ENCODE measurements around the gene FAM234B.
"Not testable (repeated sequence)": the region's sequence is repeated elsewhere in the genome, so short reads cannot be mapped to it uniquely, and the experiment has no call there.

FAM234B gene

DNA sequence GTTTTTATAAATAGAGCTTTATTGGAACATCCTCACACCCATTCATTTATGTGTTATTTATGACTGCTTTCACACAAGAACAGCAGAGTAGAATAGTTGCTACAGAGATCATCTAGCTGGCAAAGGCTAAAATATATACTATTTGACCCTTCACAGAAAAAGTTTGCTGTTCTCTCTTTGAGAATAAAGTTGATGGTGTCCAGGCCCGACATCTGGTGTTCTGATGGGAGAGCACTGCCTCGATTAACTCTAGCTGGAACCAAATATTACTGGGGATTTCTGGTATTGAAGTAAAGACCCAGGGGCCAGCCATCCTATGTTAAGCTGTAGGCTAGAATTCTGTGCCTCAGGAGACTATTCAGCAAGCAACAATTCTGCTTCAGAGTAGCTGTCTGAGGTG, 21.8 kb downstream of the FAM234B start:
- no peak for DNase-seq

DNA sequence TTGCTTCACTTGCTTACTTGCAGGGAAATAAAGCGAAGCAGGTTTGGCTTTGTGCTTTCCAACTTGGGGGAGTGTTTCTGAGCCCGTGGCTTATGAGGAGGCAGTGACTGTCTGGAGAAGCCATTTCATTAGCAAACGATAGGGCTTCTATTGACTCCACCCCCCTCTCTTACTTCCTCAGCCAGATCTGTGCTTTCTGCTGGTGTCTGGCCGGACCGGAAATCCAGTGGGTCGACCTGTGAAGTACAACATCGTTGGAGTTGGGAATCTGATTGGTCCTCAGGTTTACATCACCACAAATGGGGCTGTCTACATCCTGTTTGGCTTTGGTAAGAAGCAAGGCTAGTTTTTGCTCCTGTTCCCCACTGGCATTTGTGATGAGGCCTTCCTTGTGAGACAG, 22.3 kb downstream of the FAM234B start:
- no peak for DNase-seq

DNA sequence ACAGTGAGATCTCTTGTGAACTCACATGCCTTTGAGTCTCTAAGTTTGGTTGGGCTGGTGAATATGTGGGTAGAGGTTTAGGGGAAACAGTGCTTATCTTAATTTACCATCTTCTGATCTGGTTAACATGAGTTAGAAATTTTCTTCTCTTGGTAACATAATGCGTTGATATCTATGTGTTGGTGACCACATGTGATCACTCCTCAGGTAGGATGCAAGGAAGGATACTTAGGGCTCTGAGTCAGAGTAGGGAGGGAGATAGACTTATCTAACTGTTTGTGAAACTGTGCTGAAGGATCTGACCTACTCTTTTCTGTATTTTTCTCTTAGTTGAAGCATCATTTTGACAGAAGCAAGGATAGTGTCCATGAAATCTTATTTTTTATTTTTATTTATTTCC, 23.1 kb downstream of the FAM234B start:
- DNase-seq = no peak

DNA sequence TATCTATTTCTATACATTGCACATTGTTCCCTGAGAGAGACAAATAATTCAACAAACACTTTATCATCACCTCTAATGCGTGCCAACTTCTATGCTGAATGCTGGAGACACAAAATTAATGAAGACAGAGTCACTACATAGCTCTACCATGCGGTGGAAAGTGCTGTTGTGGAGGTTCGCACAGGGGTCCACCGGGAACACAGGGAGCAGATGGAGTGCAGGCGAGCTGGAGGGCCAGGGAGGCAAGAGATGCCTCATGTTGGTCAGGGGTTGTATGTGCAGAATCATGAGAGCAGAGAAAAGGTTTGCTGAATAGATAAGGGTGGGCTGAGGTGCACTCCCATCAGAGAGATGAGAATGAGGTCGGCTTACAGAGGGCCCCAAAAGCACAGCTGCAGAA, 25.2 kb downstream of the FAM234B start:
- DNase-seq = no peak

DNA sequence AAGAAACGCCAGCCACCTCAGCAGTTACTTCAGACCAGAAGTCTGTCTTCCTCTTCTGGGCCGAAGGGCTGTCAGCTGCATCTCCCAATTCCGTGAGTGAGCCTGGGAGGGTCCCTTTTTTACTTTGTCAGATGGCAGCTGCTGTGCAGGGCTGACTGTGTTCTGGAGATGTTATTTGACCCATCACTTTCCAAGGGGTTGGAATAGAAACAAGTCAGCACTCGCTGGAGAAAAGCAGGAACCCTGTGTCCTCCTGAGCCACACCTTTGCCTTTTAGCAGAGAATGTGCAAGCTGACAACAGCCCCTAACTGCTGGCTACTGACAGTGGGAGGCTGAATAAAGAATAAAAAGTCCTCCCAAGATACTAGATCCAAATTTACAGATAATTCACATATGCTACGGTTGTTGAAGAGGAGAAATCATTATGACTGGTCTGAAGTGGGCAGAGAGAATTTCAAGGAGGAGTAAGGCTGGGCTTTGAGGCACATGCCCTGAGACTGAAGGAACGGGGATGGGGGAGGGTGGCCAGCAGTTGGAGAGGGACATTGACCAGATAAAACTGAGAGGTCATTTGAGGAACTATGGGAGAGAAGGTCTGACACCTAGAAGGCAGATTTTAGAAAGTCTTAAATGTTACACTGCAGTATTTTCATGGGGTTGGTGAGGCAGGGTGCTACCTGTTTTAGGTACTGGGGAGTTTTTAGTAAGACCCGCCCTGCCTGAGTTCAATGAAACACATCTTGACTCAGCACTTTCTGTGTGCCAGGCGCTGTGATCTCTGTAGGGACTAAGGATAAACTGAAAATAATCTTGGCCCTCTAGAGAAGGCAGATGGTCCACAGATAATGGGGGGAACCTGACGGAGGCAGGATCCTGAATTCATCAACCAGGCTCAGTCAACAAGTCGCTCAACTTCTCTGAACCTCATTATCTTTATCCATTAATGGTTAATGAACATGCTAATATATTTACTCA, 27.4 kb downstream of the FAM234B start:
- no peak for DNase-seq

DNA sequence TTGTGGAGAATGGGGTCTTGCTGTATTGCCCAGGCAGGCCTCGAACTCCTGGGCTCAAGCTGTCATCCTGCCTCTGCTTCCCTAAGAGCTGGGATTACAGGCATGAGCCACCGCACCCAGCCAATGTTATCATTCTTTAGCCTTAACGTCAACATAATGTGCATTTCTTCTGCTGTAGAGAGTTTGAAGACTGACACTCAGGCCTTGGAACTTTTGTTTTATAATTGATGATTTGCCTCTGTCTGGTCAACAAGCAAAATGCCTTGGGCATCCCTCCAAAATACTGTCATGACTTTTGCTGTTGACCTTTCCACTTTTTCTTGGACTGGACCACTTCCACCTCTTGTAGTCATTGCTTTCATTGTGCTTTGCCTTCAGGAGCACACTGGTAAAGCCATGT, 29.0 kb downstream of the FAM234B start:
- no peak for DNase-seq

DNA sequence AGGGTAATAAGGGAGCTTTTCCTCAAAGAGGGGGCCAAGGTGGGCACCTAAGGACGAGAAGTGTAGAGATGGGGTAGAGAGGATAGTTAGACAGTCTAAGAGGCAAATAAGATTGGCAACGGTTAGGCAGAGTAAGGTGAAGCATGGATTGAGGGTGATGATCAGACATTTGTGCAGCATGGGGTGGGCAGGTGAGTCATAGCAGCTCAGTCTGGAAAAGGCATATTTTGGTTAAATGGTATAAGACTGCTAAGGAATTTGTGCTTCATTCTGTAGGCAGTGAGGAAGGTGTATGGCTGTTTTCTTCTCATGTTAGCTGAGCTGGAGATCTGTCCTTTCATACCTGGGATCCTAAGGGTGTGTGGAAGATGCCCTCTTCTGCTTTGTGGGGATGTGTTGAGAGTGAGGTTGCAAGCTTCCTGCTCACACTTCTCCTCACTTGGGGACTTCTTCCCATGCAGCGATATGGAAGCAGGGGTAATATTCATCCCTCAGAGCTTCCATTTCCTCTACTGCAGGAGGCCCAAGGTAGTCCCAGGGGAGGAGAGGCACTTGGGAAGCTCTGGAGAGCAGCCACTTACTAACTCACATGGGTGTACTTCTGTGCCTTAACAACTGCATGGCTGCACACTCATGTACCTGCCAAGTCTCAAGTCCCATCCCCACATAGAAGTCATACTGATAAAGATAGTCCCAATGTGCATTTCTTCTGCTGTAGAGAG, 30.4 kb downstream of the FAM234B start:
- DNase-seq = no peak

DNA sequence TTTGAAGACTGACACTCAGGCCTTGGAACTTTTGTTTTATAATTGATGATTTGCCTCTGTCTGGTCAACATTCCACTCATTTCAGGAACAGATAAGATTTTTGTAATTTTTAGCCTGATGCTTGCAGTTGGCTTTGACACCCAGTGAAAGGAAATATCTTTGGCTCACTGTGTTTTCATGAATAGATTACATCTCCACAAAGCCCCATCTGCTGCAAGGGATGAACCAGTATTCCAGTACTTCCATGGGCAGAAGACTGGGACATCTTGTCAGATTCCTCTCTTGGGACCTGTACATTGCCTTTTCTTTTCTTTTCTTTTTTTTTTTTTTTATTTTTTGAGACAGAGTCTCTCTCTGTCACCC, 30.9 kb downstream of the FAM234B start:
- no peak for DNase-seq

DNA sequence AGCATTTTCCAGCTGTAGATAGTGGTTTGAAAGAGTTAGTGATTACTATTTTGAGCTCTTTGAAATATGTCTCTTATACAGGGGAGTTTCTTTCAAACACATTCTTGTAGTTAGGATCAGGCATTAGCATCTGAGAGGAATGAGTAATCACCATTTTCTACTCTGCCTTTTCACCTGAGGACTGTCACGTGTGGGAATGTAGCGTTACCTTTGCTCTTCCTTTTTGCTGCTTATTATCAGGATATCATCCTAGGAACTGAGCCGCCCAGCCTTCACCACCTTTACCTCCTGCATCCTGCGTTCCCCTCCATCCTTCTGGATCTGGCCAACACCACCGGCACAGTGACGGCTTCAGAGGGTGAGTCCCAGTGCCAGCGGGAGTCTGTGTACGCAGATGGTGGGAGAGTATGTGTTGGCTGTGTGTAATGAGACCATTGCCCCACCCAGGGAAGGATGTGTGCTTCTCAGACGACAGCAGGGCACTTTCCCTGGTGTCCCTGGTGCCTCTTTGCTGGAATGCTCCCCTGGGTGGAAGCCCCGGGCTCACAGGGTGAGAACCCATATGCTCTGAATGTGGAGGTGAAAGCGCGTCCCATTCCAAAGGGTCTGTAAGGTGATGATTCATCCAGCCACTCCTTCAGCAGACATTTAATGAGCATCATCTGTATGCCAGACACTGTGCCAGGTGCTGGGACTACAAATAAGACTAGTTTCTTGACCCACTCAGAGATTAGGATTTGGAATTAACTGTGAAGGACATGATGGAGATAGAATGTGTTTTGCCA, 31.8 kb downstream of the FAM234B start:
- DNase-seq = no peak

DNA sequence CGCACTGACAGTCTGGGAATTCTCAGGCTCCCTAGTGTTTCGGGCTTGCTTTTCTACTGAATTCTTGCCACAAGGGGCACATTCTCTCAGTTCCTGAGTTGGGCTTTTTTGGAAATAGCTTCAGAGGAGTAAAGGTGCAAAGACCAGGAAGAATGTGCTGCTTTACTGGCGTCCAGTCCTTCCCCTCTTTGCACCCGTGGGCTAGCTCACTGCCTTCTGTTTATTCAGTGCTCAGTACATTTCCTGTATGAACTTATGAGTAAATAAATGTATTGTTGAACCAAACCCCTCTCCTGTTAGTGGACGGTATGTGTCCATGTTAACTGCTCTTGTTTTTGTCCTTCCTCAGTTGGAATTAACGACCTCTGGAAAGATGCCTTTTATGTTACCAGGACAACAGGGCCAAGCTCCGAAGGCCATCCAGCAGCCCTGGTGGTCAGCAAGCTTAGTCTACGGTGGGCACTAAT, 35.3 kb downstream of the FAM234B start:
- no peak for DNase-seq

DNA sequence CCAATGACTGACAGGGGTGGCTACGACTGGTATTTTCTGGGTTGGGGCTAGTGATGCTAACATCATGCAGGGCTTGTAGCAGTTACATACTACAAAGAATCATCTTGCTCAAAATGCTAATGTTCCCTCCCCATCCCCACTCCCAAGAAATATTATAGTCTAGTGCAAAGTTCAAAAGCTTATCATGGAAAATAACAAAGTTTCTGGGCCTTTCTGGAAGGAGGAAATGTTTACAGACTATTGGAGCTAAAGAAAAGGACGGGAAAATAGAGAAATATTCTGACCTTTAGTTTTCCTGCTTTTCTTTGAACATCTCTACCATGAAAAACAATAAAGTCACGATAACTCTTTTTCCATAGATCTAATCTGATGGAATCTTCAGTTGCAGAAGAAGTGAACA, 36.1 kb downstream of the FAM234B start:
- DNase-seq = no peak

DNA sequence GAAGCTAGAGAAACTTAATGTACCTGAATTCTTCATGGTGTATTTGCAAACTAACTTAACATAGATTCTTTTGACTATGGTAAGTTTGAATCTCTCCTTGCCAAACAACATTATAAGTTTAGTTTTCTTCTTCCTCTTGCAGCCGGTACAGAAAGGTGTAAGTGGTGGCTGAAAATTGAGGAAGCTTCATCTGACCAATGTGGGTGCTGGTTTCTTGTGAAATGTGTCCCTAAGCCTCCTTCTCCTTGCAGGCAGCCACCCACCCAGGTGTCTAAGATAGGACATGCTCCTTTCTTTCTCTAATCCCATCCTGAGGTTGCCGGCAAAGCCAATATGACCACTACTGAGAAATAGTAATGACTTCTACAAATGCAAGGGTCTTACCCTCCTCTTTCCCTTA, 38.7 kb downstream of the FAM234B start:
- DNase-seq = no peak

DNA sequence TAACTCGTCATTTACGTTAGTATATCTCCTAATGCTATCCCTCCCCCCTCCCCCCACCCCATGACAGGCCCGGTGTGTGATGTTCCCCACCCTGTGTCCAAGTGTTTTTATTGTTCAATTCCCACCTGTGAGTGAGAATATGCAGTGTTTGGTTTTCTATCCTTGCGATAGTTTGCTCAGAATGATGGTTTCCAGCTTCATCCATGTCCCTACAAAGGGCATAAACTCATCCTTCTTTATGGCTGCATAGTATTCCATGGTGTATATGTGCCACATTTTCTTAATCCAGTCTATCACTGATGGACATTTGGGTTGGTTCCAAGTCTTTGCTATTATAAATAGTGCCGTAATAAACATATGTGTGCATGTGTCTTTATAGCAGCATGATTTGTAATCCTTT, 39.5 kb downstream of the FAM234B start:
- DNase-seq = not testable (repeated sequence)

DNA sequence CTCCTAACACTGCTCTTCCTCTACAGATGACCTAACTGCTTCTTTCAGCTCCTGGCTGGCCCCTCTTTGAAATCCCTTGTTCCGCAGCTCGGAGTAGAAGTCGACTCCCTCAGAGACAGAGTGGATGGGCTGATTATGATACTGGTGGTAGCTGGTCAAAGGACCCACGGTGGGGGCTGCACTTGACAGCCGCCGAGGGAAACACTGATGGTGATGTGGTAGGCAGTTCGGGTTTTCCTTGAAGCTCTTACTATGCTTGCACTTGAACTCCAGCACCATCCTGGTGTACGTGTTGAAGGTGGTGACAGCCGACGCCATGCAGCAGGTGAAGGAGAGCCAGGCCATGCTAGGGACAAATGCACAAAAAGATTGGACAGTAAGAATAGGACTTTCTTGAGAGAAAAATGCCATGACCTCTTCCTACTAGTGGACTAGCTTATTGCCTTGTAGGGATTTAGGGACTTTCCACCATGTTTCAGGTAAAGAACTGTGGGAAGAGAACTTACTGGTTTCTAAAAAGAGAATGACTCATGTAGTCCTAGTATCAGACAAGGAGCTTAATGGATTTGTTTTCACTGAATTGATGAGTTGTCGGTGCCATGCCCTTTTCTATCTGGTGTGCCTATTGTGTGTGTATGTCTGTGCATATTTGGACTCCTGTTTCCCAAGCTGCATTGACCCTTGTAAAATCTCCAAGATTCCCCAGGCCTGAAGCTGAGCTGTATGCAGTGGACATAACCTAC, 40.9 kb downstream of the FAM234B start:
- no peak for DNase-seq

DNA sequence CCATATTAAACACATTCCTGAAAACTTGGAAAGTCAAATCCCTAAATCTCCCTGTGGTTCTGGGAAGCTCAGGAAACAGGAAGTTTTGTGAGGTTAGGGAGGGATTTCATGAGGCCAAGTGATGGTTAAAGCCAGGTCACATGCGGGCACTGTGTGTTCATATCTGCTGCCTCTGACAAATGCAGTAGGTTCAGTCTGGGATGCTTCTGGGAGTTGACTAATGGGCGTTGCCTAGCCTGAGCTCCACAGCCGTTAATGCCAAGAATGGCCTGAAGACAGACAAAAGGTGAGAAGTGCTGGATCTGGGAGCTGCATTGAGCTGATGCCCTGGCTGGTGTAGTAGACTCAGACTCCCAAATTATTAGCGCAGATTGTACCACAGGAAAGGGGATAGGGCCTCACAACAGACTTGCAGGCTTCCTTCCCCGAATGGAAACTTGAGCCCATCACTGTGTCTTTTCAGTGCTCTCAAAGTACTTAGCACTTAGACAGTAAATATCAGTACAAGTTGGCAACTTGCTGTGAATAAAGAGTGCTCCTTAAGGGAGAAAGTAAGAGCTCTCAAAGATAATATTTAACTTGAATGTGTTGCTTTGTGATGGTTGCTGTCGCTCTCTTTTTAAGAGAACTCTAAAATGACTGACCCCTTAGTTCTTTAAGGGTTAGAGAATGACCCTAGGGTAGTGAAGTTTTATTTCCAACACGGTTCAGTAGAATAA, 41.9 kb downstream of the FAM234B start:
- no peak for DNase-seq

DNA sequence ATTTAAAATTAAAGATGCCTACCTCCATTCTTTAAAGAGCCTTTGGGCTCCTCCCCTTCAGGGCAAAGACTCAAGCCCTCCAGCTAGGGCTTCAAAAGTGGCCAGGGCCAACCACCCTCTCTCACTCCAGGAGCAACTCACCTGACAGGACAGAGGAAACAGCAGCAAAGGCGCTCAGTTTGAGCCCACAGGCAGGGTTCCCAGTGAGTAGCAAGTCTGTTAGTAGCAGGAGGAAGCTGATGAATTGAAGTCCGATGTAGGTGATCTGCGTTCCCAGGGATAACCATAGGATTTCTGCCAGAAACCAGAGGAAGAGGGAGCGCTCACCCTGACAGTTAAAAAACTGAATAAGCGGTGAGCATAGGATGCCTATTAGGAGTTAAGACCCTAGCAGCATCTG, 43.6 kb downstream of the FAM234B start:
- no peak for DNase-seq

DNA sequence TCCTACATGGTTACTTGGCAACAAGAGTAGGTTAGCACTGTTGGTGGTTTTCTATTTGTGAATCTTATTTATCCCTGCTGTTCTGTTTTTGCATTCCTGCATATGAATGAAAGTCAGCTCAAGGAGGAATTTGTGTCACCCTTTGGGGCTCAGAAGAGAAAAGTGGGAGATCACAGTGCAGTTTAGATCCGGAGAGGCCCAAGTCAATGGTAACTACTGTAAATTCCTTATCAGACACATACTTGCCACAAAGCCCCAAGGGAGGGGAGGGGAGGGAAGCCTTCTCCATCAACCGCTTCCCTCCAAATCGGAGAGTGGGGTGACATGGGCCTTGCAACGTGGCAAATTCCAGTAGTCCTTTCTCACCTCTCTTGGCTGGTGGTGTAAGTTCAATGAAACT, 44.3 kb downstream of the FAM234B start:
- no peak for DNase-seq

DNA sequence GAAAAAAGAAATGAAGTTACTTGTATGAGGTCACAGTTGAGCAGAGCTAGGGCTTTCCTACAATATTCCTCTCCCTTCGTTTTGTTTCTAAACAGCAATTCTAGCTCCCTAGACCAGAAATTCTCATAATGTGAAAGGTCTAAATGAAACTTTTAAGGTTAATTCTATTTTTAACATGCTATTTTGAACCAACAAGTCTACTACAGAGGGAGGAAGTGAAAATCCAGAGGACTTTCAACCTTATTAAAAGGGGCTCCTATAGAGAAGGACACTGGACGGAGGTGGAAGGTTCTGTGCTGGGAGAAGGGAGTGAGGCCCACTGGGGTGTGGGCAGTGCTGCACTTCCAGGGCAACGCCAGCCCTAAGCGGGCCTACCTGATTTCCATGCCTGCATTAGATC, 45.9 kb downstream of the FAM234B start:
- no peak for DNase-seq

DNA sequence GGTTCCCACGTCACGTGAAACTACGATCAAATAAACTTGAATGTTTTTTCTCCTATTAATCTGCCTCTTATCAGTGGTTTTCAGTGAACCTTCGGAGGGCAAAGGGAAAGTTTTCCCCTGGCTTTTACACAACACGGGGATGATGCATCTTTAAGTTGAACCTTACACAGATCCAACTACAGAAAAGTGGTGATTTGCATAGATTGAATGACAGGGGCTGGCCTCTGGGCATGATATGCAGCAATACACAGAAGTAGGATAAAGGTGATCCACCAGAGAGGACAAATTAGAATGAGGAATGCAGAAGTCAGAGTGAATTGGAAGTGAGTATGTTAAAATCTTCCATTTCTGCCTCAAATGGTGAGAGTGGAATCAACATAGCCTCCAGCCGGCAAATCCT, 47.7 kb downstream of the FAM234B start:
- no peak for DNase-seq

DNA sequence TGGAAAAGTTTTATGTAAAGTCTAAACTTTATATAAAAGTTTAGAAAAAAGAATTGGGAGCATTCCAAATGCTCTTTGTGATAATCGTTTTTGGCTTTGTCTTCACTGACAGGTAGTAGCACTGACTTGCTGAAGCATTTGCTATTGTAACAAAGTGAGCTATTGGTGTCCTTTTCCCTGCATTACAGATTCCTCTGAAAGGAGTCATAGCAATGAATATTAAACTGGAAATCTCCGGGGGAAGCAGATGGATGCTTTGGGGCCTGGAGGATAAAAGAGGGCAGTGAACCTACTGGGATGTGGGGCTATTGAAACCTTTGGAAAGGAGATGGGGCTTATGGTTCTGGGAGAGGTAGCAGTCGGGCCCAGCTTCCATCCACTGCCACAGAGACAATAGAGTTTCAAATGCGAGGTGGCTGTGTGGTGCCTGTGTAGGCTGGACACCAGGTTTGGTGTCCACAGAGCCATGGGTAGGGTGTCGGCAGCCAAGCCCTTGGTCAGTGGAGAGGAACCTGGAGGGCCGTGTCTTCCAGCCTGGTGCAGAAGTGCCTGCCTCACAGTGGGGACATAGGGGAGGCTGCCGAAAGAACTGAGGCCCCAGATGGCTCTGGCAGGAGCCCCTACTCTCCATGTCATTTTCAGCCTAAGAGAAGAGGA, 49.1 kb downstream of the FAM234B start:
- DNase-seq = no peak

DNA sequence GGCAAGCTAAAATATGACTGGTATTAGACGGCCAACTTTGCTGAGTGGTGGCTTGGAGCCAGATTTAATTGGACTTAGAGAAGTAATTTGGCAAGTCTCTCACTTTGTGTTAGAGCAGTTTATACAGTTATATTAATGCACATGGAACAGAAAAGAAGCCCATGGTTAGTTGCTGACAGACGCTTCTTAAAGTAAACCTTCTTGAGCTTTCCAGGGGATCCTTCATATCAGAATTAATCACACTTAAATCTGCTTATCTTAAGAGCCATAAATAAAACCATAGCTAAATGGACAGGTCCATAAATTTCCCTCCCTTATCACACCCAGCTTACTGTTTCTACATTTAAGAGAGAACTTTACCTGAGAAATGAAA, 49.7 kb downstream of the FAM234B start:
- DNase-seq = no peak

DNA sequence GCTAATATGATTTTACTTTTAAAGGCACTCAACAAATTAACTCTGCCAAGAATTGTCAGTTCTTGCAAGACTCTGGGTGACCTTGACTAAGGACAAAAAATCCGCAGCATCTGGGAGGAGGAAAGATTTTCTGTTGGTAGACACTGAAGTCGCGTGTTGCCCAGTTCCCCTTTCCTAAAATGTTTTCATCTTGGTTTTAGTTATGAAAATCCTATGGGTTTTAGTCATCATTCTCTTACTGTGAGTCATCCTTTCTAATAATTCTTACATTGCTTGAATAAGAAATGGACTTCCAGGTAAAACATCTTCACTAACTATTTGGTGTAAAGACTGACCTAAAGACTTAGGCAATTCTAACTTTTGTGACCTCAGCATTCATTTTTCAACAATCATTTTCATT, 50.2 kb downstream of the FAM234B start:
- DNase-seq = no peak

Measured in activated CD4-positive, alpha-beta T cell treated with anti-CD3 and anti-CD28 coated beads, Interleukin-2, amount 50 U/mL, for 48 hours (primary cell).